Activated CD4-positive, alpha-beta T cell treated with anti-CD3 and anti-CD28 coated beads, Interleukin-2, amount 10 ng/mL, durations not matched to agents 24 days and 14 days (primary cell): ENCODE data around the gene TIGD1. TPM values are rescaled to one million over a fixed set of nuclear protein-coding genes. Genes with fewer than 3 reads are reported as not detected.

Experiments used
- DNase-seq: peaks from one replicate; pipeline ENCODE4 v3.0.0; 2022
- H3K27ac Mint-ChIP-seq: one replicate; pipeline ENCODE4 v1.8.0; 2022; ENCODE audit warnings: mild to moderate bottlenecking, mixed read lengths
- H3K27me3 Mint-ChIP-seq: one replicate; pipeline ENCODE4 v1.8.0; 2022; ENCODE audit warnings: mixed read lengths
- H3K36me3 Mint-ChIP-seq: one replicate; pipeline ENCODE4 v1.8.0; 2022; ENCODE audit warnings: low read depth, mild to moderate bottlenecking, mixed read lengths
- H3K4me1 Mint-ChIP-seq: one replicate; pipeline ENCODE4 v1.8.0; 2021; ENCODE audit warnings: mixed read lengths
- H3K4me3 Mint-ChIP-seq: one replicate; pipeline ENCODE4 v1.8.0; 2022; ENCODE audit warnings: mild to moderate bottlenecking, moderate library complexity, mixed read lengths
- H3K9me3 Mint-ChIP-seq: one replicate; pipeline ENCODE4 v1.8.0; 2021; ENCODE audit warnings: mixed read lengths
- intact Hi-C: fragments of 100-400 bp; cut with micrococcal nuclease; formaldehyde crosslinking; loops from one replicate; pipeline ENCODE4 v1.15.1; 2023
- total RNA-seq: library from RNA; stranded (reverse); gene quantifications from 2 replicates; pipeline ENCODE4 v1.2.3, GENCODE V29; 2022

TIGD1 gene
- total RNA-seq, 1 donor from 2014 or later, result 8.5 TPM

GRCh38 chr2:232527905-232528470 is 22.4 kb downstream of the TIGD1 start:
- Mint-ChIP-seq H3K9me3 (no peaks in the 10 kb centered on the region), H3K27ac (no peak overlapping the region), H3K27me3 (peaks cover 21% of the 10 kb centered on the region), H3K36me3 (no peaks in the 10 kb centered on the region), H3K4me3 (no peak overlapping the region), H3K4me1 (peaks cover 6% of the 10 kb centered on the region)
- intact Hi-C loops, result no loop called here
- DNase-seq, result no peak

- Mint-ChIP-seq H3K36me3 (no peaks in the 10 kb centered on the region), H3K4me1 (peaks cover 6% of the 10 kb centered on the region), H3K27me3 (peaks cover 24% of the 10 kb centered on the region), H3K4me3 (no peak overlapping the region), H3K9me3 (no peaks in the 10 kb centered on the region), H3K27ac (no peak overlapping the region)
- intact Hi-C loops, result no loop called here
- DNase-seq, result no peak
These were observed 23.9 kb downstream of the TIGD1 start for GRCh38 chr2:232526372-232526941.

DNA sequence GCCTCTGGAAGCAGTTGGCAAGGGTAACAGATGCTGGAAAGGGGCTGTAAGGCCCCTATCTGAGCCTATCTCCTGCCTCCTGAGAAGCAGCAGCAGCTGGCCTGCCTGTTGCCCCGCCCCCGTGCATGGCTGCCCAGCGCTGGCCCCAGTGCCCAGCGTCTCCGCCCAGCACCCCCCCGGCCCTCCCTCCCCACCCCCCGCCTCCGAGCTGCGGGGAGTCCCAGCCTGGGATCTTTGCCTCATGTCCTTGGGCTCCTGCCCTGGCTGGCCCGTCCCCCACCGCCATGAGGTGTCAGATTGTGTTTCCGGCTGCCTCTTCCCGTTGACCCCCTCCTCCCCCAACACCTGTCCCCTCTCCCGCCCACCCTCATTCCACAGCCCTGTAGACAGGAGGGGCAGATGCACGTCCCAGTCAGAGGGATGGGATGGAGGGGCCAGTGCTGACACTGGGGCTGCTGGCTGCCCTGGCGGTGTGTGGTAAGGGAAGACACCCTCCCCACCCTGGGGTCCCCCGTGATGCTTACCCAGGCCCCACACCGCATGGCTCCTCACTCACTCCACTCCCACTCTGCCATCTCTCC is 24.5 kb downstream of the TIGD1 start, which contains the start of gene CHRND:
TSS of gene CHRND (plus strand) at position 370 of the 581 bp plus-strand sequence. CDS start at position 426, 56 bp downstream.
- intact Hi-C loops, result no loop called here
- Mint-ChIP-seq H3K4me3 (no peak within 1 kb of the TSS), H3K27me3 (peaks cover 25% of the 10 kb centered on the region), H3K4me1 (peaks cover 7% of the 10 kb centered on the region), H3K27ac (no peak within 1 kb of the TSS), H3K36me3 (no peaks in the 10 kb centered on the region), H3K9me3 (no peaks in the 10 kb centered on the region)
- DNase-seq, result no peak

GRCh38 chr2:232525199-232525598 is 25.2 kb downstream of the TIGD1 start:
- no peak for DNase-seq
- peaks cover 7% of the 10 kb centered on the region for H3K4me1 Mint-ChIP-seq
- H3K27ac Mint-ChIP-seq, result no peak overlapping the region
- H3K36me3 Mint-ChIP-seq, result no peaks in the 10 kb centered on the region
- H3K9me3 Mint-ChIP-seq, result no peaks in the 10 kb centered on the region
- H3K4me3 Mint-ChIP-seq, result no peak overlapping the region
- peaks cover 28% of the 10 kb centered on the region for H3K27me3 Mint-ChIP-seq
- intact Hi-C loops, result no loop called here

DNA sequence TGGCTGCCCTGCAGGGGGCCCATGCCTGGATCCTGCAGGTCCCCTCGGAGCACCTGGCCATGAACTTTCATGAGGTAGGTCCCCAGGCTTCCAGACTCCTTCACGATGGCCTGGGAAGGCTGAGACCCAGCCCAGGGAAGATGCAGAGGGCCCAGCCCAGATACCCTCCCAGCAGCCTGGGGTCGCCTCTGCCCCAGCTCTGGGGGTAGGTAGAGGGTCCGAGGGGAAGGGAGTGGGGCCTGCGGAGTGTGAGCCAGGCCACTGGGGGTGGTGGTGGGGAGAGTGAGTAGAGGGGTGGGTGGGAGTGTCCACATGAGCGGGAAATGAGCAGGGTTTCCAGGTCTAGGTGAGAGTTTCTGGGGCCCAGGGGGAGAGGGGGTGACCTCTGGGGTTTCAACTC is 25.6 kb downstream of the TIGD1 start:
- DNase-seq, result no peak
- Mint-ChIP-seq H3K27me3 (peaks cover 28% of the 10 kb centered on the region), H3K36me3 (no peaks in the 10 kb centered on the region), H3K27ac (no peak overlapping the region), H3K9me3 (no peaks in the 10 kb centered on the region), H3K4me1 (peaks cover 7% of the 10 kb centered on the region), H3K4me3 (no peak overlapping the region)
- intact Hi-C loops, result no loop called here

GRCh38 chr2:232523682-232524597 is 26.4 kb downstream of the TIGD1 start:
- H3K36me3 Mint-ChIP-seq, result no peaks in the 10 kb centered on the region
- peak; percentile 70 for DNase-seq
- peaks cover 33% of the 10 kb centered on the region for H3K27me3 Mint-ChIP-seq
- intact Hi-C loops, result loop anchor here (2.0 kb wide), 1 partner anchor 77 kb away; no protein-coding TSS in a partner anchor
- H3K4me3 Mint-ChIP-seq, result peak overlapping the region; percentile 41
- no peaks in the 10 kb centered on the region for H3K9me3 Mint-ChIP-seq
- H3K27ac Mint-ChIP-seq, result no peak overlapping the region
- H3K4me1 Mint-ChIP-seq, result peaks cover 6% of the 10 kb centered on the region

GRCh38 chr2:232523402-232523681 is 27.0 kb downstream of the TIGD1 start:
- Mint-ChIP-seq H3K27ac (no peak overlapping the region), H3K27me3 (peaks cover 33% of the 10 kb centered on the region), H3K4me3 (peak overlapping the region; percentile 47), H3K9me3 (no peaks in the 10 kb centered on the region), H3K4me1 (peaks cover 3% of the 10 kb centered on the region), H3K36me3 (no peaks in the 10 kb centered on the region)
- intact Hi-C loops, result loop anchor here (2.0 kb wide), 1 partner anchor 77 kb away; no protein-coding TSS in a partner anchor
- no peak for DNase-seq

GRCh38 chr2:232522623-232523401 is 27.5 kb downstream of the TIGD1 start:
- peaks cover 2% of the 10 kb centered on the region for H3K4me1 Mint-ChIP-seq

GRCh38 chr2:232521959-232522622 is 28.3 kb downstream of the TIGD1 start:
- Mint-ChIP-seq H3K27me3 (peaks cover 28% of the 10 kb centered on the region), H3K4me3 (no peak overlapping the region), H3K36me3 (no peaks in the 10 kb centered on the region), H3K27ac (no peak overlapping the region), H3K9me3 (no peaks in the 10 kb centered on the region), H3K4me1 (peaks cover 2% of the 10 kb centered on the region)
- intact Hi-C loops, result loop anchor here (2.0 kb wide), 1 partner anchor 75 kb away; no protein-coding TSS in a partner anchor
- DNase-seq, result peak; percentile 90

More at GRCh38 chr2:232522623-232523401, 27.5 kb downstream of the TIGD1 start:
- H3K4me3 Mint-ChIP-seq, result peak overlapping the region; percentile 47
- H3K27me3 Mint-ChIP-seq, result peaks cover 31% of the 10 kb centered on the region
- no peaks in the 10 kb centered on the region for H3K9me3 Mint-ChIP-seq
- DNase-seq, result no peak
- H3K27ac Mint-ChIP-seq, result no peak overlapping the region
- H3K36me3 Mint-ChIP-seq, result no peaks in the 10 kb centered on the region
- intact Hi-C loops, result loop anchor here (2.0 kb wide), 1 partner anchor 76 kb away; no protein-coding TSS in a partner anchor

- no peak overlapping the region for H3K27ac Mint-ChIP-seq
- no peaks in the 10 kb centered on the region for H3K9me3 Mint-ChIP-seq
- peaks cover 2% of the 10 kb centered on the region for H3K4me1 Mint-ChIP-seq
- intact Hi-C loops, result no loop called here
- H3K36me3 Mint-ChIP-seq, result no peaks in the 10 kb centered on the region
- no peak for DNase-seq
- no peak overlapping the region for H3K4me3 Mint-ChIP-seq
- H3K27me3 Mint-ChIP-seq, result peaks cover 24% of the 10 kb centered on the region
These were observed 29.3 kb downstream of the TIGD1 start for GRCh38 chr2:232521098-232521497.

DNA sequence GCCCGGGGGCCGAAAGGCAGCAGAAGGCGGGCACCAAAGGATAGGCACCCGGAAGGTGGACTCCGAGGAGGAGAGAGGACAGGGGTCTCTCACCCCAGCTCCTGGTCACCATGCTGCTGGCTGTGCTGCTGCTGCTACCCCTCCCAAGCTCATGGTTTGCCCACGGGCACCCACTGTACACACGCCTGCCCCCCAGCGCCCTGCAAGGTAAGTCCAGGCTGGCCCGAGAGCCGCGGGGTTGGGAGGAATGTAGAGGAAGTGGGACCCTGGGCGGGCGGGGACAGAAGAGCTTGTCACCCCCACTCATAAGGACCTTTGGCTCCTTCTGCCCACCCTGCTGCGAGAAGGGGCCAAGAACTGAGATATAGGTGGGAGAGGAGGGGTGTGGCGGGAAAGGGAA is 29.9 kb downstream of the TIGD1 start:
- DNase-seq, result no peak
- H3K4me3 Mint-ChIP-seq, result no peak overlapping the region
- H3K27me3 Mint-ChIP-seq, result peaks cover 24% of the 10 kb centered on the region
- intact Hi-C loops, result no loop called here
- H3K4me1 Mint-ChIP-seq, result peaks cover 2% of the 10 kb centered on the region
- H3K9me3 Mint-ChIP-seq, result no peaks in the 10 kb centered on the region
- H3K27ac Mint-ChIP-seq, result no peak overlapping the region
- H3K36me3 Mint-ChIP-seq, result no peaks in the 10 kb centered on the region

- intact Hi-C loops, result no loop called here
- no peak for DNase-seq
- no peak within 1 kb of the TSS for H3K4me3 Mint-ChIP-seq
- H3K36me3 Mint-ChIP-seq, result no peaks in the 10 kb centered on the region
- H3K27ac Mint-ChIP-seq, result no peak within 1 kb of the TSS
- peaks cover 2% of the 10 kb centered on the region for H3K4me1 Mint-ChIP-seq
- H3K9me3 Mint-ChIP-seq, result no peaks in the 10 kb centered on the region
- H3K27me3 Mint-ChIP-seq, result peaks cover 24% of the 10 kb centered on the region
These were observed 30.5 kb downstream of the TIGD1 start, which contains the start of gene PRSS56 for GRCh38 chr2:232519581-232520438. TSS of gene PRSS56 (plus strand) at chr2:232520388. CDS start at chr2:232520599, 211 bp downstream.
